Amniotic stem cell (primary cell): ENCODE results near the gene ASCL3.
A peak's percentile ranks its signal among the peaks of the same experiment; 100 is the strongest.
"Not testable (repeated sequence)": the region's sequence is repeated elsewhere in the genome, so short reads cannot be mapped to it uniquely, and the experiment has no call there.

Experiments
- DNase-seq: peaks from one replicate; lab custom pipeline; 2025; lab: John Stamatoyannopoulos, UW

ASCL3 gene

DNA sequence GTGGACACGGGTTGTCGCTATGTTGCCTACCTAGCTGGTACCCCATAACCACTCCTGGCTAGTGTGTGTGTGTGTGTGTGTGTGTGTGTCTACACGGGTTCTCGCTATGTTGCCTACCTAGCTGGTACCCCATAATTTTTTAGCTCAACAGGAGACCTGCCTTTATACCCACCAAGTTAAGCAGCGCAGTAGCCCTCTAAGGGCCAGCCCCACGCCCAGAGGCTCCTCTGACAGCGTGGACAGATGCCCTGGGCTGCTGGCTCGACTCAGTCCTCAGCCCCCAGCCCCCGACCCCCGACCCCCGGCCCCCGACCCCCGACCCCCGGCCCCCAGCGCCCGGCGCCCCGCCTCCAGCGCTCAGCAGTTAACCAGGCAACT is 32.2 kb downstream of the ASCL3 start:
- DNase-seq = no peak

DNA sequence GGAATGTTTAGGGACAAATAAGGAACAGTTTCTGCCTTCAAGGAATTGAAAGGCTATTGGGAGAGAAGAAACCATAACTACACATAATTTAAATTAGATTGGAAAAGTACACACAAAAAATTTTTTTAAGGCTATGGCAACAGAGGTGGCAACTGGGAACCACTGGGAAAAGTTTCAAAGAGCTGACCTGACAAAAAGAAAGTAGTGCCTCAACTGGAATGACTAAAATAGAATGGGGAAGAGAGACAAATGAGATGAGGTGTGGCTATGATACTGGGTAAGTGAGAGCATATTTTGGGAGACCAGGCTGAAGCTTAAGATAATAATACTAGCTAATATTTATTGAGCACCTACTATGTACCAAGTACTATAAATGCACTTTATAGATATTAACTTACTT is 34.7 kb downstream of the ASCL3 start:
- DNase-seq = no peak

DNA sequence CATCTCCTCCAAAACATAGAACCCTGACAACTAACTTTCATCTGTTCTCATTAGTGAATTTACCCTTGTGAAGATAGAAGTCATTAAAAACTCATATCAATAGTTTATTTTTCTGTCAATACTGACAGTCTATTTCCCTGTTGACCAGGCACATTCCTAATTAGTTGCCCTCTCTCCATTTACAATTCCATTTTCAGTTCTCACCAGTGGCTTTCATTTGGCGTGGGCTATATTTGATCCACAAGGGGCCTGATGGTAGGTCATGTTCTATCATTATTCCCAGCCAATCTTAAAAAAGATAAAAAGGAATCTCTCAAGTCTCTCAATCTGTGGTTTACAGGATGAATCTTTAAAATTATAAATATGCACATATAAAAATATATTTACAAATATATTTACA is 35.7 kb downstream of the ASCL3 start:
- DNase-seq = no peak

DNA sequence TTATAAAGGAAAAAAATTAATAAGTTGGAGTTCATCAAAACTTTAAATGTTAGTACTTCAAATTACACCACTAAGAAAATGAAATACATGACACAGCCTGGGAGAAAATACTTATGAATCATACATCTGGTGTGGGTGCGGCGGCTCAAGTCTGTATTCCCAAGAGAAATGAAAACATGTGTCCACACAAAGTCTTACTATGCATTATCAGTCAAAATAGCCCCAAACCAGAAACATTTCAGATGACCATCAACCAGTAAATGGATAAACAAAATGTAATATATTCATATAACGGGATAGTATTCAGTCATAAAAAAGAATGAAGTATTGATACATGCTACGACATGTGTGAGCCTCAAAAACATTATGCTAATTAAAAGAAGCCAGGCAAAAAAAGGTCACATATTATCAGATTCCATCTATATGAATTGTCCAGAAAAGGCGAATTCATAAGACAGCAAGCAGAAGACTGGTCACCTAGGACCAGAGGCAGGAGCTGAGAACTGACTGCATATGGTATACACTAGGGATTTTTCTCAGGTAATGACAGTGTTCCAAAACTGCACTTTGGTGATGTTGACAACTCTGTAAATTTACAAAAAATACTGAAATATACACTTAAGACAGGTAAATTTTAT is 37.2 kb downstream of the ASCL3 start:
- peak; percentile 63 for DNase-seq

DNA sequence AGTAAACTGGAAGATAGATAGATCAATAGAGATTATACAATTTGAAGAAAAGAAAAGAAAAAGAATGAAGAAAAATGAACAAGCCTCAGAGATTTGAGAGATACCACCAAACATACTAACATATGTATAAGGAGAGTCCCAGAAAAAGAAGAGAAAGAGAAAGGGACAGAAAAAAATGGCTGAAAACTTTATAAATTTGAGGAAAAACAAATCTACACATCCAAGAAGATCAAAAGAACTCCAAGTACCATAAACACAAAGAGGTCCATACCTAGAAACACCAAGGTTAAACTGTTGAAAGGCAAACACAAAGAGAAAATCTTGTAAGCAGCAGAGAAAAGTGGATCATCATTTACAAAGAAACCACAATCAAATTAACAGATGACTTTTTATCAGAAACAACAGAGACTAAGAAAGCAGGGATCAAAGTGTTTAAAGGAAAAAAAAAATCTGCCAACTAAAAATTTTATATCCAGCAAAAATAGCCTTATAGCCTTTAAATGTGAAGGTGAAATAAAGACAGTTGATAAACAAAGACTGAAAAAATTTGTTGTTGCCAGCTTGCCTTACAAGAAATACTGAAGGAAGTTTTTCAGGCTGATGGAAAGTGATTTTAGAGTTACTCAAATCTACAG is 43.6 kb downstream of the ASCL3 start:
- no peak for DNase-seq

DNA sequence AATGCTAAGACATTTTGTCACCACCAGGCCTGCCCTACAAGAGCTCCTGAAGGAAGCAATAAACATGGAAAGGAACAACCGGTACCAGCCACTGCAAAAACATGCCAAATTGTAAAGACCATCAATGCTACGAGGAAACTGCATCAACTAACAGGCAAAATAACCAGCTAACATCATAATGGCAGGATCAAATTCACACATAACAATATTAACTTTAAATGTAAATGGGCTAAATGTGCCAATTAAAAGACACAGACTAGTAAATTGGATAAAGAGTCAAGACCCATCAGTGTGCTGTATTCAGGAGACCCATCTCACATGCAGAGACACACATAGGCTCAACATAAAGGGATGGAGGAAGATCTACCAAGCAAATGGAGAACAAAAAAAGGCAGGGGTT is 51.6 kb downstream of the ASCL3 start:
- DNase-seq = not testable (repeated sequence)
